ENCODE data around the gene KRT83.

DNA sequence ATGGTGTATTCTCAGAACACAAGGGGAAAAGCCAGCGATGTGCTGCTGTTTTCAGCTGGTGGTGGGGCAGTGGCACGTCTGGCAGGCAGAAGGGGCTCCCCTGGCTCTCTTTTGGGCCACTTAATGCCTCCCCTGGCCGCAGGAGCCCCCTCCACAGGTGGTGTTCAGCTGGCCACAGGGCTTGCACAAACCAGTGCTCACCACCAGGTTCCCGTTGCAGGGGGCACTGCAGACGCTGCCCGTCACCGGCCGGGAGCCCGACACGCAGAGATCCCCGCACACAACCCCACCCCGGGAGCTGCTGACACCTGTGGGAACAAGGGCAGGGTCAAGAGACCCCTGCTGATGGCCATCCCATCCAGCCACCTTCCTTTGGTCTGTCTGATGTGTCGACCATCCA, 6.7 kb downstream of the KRT83 start:
- TF ChIP-seq, protein P1, sequence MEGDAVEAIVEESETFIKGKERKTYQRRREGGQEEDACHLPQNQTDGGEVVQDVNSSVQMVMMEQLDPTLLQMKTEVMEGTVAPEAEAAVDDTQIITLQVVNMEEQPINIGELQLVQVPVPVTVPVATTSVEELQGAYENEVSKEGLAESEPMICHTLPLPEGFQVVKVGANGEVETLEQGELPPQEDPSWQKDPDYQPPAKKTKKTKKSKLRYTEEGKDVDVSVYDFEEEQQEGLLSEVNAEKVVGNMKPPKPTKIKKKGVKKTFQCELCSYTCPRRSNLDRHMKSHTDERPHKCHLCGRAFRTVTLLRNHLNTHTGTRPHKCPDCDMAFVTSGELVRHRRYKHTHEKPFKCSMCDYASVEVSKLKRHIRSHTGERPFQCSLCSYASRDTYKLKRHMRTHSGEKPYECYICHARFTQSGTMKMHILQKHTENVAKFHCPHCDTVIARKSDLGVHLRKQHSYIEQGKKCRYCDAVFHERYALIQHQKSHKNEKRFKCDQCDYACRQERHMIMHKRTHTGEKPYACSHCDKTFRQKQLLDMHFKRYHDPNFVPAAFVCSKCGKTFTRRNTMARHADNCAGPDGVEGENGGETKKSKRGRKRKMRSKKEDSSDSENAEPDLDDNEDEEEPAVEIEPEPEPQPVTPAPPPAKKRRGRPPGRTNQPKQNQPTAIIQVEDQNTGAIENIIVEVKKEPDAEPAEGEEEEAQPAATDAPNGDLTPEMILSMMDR (IDR thresholded peaks at IDR 0.05; ENCODE audit: low read depth, low read length, poor library complexity, severe bottlenecking), result no peak
- no peak for TF ChIP-seq EZH2phosphoT487 (IDR thresholded peaks at IDR 0.05; ENCODE audit: borderline replicate concordance, low read length)

Measured in DOHH2 (cell line).